Spleen (tissue), 11 donors: ENCODE measurements around the gene PRR33. TPM values are rescaled to one million over a fixed set of nuclear protein-coding genes. Genes with fewer than 3 reads are reported as not detected.
A peak's percentile ranks its signal among the peaks of the same experiment; 100 is the strongest.

Source experiments
- DNase-seq: peaks from one replicate; pipeline ENCODE4 v3.0.0-alpha.2; 2020
- H3K27ac ChIP-seq, 8 donors: fragments of 200-600 bp; sonication (generic) in 7 of 8; 1 replicate in 4 of 8; 2 replicates in 4 of 8; pipeline versions ENCODE4 v1.5.0 to v1.8.0; 2016 to 2021; ENCODE audit warnings: inconsistent platforms in 4 of 8, mild to moderate bottlenecking in 4 of 8, moderate library complexity in 1 of 8
- H3K27me3 ChIP-seq, 7 donors: fragments of 200-600 bp; sonication (generic) in 6 of 7; replicated peaks in 1 of 7; 1 replicate in 4 of 7; 2 replicates in 3 of 7; pipeline versions ENCODE4 v1.5.0 to v1.8.0; 2016 to 2021; ENCODE audit warnings: inconsistent platforms in 3 of 7, mild to moderate bottlenecking in 1 of 7
- H3K36me3 ChIP-seq, 6 donors: fragments of 200-600 bp; sonication (generic) in 5 of 6; 1 replicate in 4 of 6; 2 replicates in 2 of 6; pipeline versions ENCODE4 v1.5.0 to v1.8.0; 2016 to 2021; ENCODE audit warnings: inconsistent platforms in 2 of 6
- H3K4me1 ChIP-seq, 6 donors: fragments of 200-600 bp; sonication (generic) in 5 of 6; 1 replicate in 3 of 6; 2 replicates in 3 of 6; pipeline versions ENCODE4 v1.5.0 to v1.8.0; 2016 to 2021; ENCODE audit warnings: inconsistent platforms in 3 of 6
- H3K4me3 ChIP-seq, 8 donors: fragments of 200-600 bp; sonication (generic) in 7 of 8; 1 replicate in 4 of 8; 2 replicates in 4 of 8; pipeline versions ENCODE4 v1.5.0 to v1.8.0; 2016 to 2021; ENCODE audit warnings: inconsistent platforms in 4 of 8, mild to moderate bottlenecking in 4 of 8, moderate library complexity in 2 of 8
- H3K9me3 ChIP-seq, 8 donors: fragments of 200-600 bp; sonication (generic) in 7 of 8; 1 replicate in 4 of 8; 2 replicates in 4 of 8; pipeline versions ENCODE4 v1.5.0 to v1.8.0; 2016 to 2021; ENCODE audit warnings: inconsistent platforms in 4 of 8
- POLR2A ChIP-seq, 3 donors: fragments of 450-650 bp; IDR thresholded peaks; one replicate each; pipeline ENCODE4 v1.5.1; 2017; ENCODE audit warnings: antibody characterized with exemption in 3 of 3, mild to moderate bottlenecking in 1 of 3
- POLR2AphosphoS5 ChIP-seq, 3 donors: sonication (generic); formaldehyde crosslinking; IDR thresholded peaks; one replicate each; pipeline ENCODE4 v1.5.1; 2017; ENCODE audit warnings: antibody characterized with exemption in 3 of 3
- WGBS, 5 donors: extraction: QIAGEN DNeasy Blood & Tissue Kit in 3 of 5; methylation state at CpG; one replicate each; pipeline versions ENCODE4 v1.1.5 to v1.1.7; 2013 to 2018; 5-methylcytosine and 5-hydroxymethylcytosine counted together
- intact Hi-C: fragments of 100-400 bp; cut with DNase I; formaldehyde crosslinking; loops from one replicate; pipeline ENCODE4 v1.15.0; 2023; ENCODE audit warnings: low total_unique reads
- polyA plus RNA-seq, 3 donors: library from polyadenylated mRNA; stranded (reverse); fragments of 200-250 nt; gene quantifications; one replicate each; pipeline ENCODE4 v1.2.1, GENCODE V29; 2013
- total RNA-seq, 7 donors: library from RNA; depleted of rRNA in 3 of 7; stranded (reverse); fragments of >200 nt in 3 of 7; fragmentation: NEBNext Ultra II Directional in 4 of 7; extraction: Animal tissue kit (Norgen Biotek cat#: 25700) in 4 of 7; gene quantifications; one replicate each; pipeline versions ENCODE4 v1.1.0 to v1.2.1, GENCODE V29; 2016 to 2021
- TF ChIP-seq, protein P1 (sequence below), 11 experiments: fragments of 200-600 bp in 7 of 11; fragments of 450-650 bp in 4 of 11; sonication (generic) in 4 of 11; IDR thresholded peaks in 8 of 11; conservative IDR thresholded peaks in 3 of 11; 1 replicate in 7 of 11; 2 replicates in 4 of 11; pipeline versions ENCODE4 v1.4.0 to v1.8.0; 2016 to 2021; ENCODE audit warnings: antibody characterized with exemption in 11 of 11, inconsistent platforms in 4 of 11, mild to moderate bottlenecking in 1 of 11
- donor health status: healthy with polysubstance abuse.
- donor health status: DM: no; HTN: no; CAD: no; lungs with moderate emphysema.
- donor health status: DM: no; HTN: no; CAD: no.
- donor health status: Bipolar disorder and iron deficiency.
- donor health status: healthy.
- donor health status: DM: no; HTN: no; CAD: no.
- donor health status: DM: yes; HTN: yes; CAD: no.

PRR33 gene
- total and polyA plus RNA-seq, 10 donors, result 0.03 to 0.64 (median 0.20) TPM; not detected in 7

DNA sequence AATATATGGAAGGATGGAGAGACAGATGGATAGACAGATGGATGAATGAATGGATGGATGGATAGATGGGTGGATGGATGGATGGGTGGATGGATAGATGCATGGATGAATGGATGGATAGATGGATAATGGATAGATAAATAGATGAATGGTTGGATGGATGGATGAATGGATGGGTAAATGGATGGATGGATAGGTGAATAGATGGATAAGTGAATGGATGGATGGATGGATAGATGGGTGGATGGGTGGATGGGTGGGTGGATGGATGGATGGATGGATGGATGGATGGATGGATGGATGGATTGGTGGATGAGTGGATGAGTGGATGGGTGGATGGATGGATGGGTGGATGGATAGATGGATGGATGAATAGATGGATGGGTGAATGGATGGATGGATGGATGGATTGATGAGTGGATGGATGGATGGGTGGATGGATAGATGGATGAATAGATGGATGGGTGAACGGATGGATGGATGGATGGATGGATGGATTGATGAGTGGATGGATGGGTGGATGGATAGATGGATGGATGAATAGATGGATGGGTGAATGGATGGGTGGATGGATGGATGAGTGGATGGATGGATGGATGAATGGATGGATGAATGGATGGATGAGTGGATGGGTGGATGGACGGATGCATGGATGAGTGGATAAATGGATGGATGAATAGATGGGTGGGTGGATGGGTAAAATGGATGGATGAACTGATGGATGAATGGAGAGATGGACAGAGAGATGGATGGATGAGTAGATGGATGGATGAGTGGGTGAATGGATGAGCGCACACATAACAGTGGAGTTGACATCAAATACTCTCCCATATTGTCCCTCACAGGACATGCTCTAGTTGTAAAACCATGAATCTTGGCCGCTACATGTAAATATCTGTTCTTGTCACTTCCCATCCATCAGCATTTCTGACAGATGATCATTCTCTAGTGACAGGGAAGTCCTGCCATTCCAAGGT lies 30.0 kb downstream of the PRR33 start:
- Histone ChIP-seq H3K9me3 (no peaks in the 10 kb centered on the region), H3K4me1 (peaks cover 17 to 84% (median 67%) of the 10 kb centered on the region in 6 donors), H3K36me3 (peaks cover 0 to 62% (median 5%) of the 10 kb centered on the region in 6 donors), H3K27me3 (no peaks in the 10 kb centered on the region), H3K4me3 (no peak overlapping the region), H3K27ac (peak overlapping the region in 2 of 8 donors; percentile 83 to 86)
- no peak for TF ChIP-seq POLR2AphosphoS5 (IDR thresholded peaks at IDR 0.05)
- TF ChIP-seq, protein P1, sequence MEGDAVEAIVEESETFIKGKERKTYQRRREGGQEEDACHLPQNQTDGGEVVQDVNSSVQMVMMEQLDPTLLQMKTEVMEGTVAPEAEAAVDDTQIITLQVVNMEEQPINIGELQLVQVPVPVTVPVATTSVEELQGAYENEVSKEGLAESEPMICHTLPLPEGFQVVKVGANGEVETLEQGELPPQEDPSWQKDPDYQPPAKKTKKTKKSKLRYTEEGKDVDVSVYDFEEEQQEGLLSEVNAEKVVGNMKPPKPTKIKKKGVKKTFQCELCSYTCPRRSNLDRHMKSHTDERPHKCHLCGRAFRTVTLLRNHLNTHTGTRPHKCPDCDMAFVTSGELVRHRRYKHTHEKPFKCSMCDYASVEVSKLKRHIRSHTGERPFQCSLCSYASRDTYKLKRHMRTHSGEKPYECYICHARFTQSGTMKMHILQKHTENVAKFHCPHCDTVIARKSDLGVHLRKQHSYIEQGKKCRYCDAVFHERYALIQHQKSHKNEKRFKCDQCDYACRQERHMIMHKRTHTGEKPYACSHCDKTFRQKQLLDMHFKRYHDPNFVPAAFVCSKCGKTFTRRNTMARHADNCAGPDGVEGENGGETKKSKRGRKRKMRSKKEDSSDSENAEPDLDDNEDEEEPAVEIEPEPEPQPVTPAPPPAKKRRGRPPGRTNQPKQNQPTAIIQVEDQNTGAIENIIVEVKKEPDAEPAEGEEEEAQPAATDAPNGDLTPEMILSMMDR (IDR thresholded peaks at IDR 0.05 in 8 of 11, conservative IDR thresholded peaks at IDR 0.05 in 3 of 11), result no peak
- no peak for TF ChIP-seq POLR2A (IDR thresholded peaks at IDR 0.05)
- intact Hi-C loops, result no loop called here
- WGBS, 5 donors, result 92 to 100% (median 95%) methylated on average over 4 of the region's 4 CpGs
- no peak for DNase-seq

DNA sequence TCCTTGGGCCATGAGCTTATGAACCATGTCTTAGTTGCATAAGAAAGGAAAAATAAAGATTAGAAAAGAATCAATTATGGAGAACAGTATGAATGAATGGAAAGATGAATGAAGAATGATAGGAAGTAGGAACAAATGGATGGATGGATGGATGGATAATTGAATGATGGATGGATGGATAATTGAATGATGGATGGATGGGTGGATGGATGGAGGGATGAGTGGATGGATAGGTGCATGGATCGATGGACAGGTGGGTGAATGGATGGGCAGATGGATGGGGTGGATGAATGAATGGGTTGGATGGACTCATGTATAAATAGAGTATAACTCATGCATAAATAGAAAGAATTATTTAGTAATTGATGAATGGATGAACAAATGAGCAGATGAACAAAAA lies 31.6 kb downstream of the PRR33 start:
- no peak overlapping the region for H3K4me3 ChIP-seq
- DNase-seq, result no peak
- no peaks in the 10 kb centered on the region for H3K9me3 ChIP-seq
- intact Hi-C loops, result no loop called here
- H3K36me3 ChIP-seq, result peaks cover 0 to 58% (median 5%) of the 10 kb centered on the region in 6 donors
- H3K27ac ChIP-seq, result no peak overlapping the region
- peaks cover 28 to 84% (median 67%) of the 10 kb centered on the region in 6 donors for H3K4me1 ChIP-seq
- no peaks in the 10 kb centered on the region for H3K27me3 ChIP-seq
- TF ChIP-seq POLR2A (IDR thresholded peaks at IDR 0.05), result peak in 1 of 3 donors; percentile 9
- TF ChIP-seq, protein P1 (IDR thresholded peaks at IDR 0.05 in 8 of 11, conservative IDR thresholded peaks at IDR 0.05 in 3 of 11), result no peak
- WGBS, 5 donors, result 93 to 98% (median 94%) methylated on average over 1 of the region's 1 CpG

DNA sequence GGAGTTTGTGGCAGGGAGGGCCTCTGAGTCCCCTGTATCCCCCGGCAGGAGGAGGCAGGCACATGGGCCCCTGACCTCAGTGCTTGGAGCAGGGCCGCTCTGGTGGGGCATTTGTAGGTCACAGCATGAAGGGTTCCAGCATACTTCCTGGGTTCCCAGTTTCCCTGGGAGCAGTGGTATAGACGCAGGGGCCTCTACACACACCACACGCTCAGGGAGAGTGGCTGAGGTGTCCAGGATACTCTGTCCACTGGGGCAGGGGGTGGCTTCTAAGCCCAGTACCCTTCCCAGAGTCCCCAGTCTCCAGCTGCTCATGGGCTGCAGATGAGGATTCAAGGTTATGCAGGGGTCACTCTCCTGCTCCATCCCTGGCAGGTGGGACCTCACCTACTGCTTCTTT lies 32.7 kb downstream of the PRR33 start:
- peak; percentile 66 for DNase-seq
- WGBS, 5 donors, result 46 to 100% (median 78%) methylated on average over 2 to 4 of the region's 4 CpGs
- no peak for TF ChIP-seq POLR2A (IDR thresholded peaks at IDR 0.05)
- TF ChIP-seq POLR2AphosphoS5 (IDR thresholded peaks at IDR 0.05), result peak in 2 of 3 donors; percentile 41 to 48
- TF ChIP-seq, protein P1 (IDR thresholded peaks at IDR 0.05 in 8 of 11, conservative IDR thresholded peaks at IDR 0.05 in 3 of 11), result no peak
- H3K4me3 ChIP-seq, result no peak overlapping the region
- H3K27ac ChIP-seq, result no peak overlapping the region
- H3K36me3 ChIP-seq, result peaks cover 0 to 53% (median 5%) of the 10 kb centered on the region in 6 donors
- intact Hi-C loops, result no loop called here
- no peaks in the 10 kb centered on the region for H3K27me3 ChIP-seq
- no peaks in the 10 kb centered on the region for H3K9me3 ChIP-seq
- H3K4me1 ChIP-seq, result peaks cover 28 to 84% (median 66%) of the 10 kb centered on the region in 6 donors

DNA sequence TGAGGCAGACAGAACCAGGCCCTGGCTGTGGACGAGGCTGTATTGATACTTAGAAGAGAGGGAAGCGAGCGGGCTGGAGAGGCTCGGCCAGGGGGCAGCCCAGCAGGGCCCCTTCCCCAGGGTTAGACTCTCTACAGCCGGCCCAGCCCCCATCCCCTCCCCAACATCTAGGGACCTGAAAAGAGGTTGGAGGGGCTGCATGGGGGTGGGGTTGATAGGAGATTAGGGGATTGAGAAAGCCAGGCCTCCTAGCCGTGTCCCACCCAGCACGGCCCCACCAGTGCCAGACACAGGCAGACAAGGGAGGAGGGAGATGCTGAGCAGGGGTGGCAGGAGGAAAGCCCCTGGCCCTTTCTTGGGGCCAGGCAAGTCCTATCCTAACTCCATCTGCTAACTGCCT lies 33.1 kb downstream of the PRR33 start:
- Histone ChIP-seq H3K27ac (no peak overlapping the region), H3K9me3 (no peaks in the 10 kb centered on the region), H3K4me3 (no peak overlapping the region), H3K4me1 (peaks cover 28 to 84% (median 63%) of the 10 kb centered on the region in 6 donors), H3K27me3 (no peaks in the 10 kb centered on the region), H3K36me3 (peaks cover 0 to 50% (median 4%) of the 10 kb centered on the region in 6 donors)
- 76 to 95% (median 89%) methylated on average over 5 to 7 of the region's 7 CpGs for WGBS, 5 donors
- intact Hi-C loops, result no loop called here
- TF ChIP-seq POLR2AphosphoS5 (IDR thresholded peaks at IDR 0.05) (no peak), POLR2A (IDR thresholded peaks at IDR 0.05) (no peak)
- TF ChIP-seq, protein P1 (IDR thresholded peaks at IDR 0.05 in 8 of 11, conservative IDR thresholded peaks at IDR 0.05 in 3 of 11), result no peak
- DNase-seq, result peak; percentile 60
